HCT116 (cell line): ENCODE results near the gene SLC7A10. TPM values are rescaled to one million over a fixed set of nuclear protein-coding genes. Genes with fewer than 3 reads are reported as not detected.

Source experiments
- ATAC-seq: fragments of 200-7000 bp; cut with Tn5 transposase; 2 replicates; pipeline ENCODE4 v1.9.1; 2020; ENCODE audit warnings: mild to moderate bottlenecking, moderate library complexity
- BruUV-seq: library from RNA; stranded (reverse); fragments of 400-500 nt; replicated peaks from 2 replicates; lab custom pipeline; 2021; lab: Mats Ljungman, UMichigan
- CTCF ChIA-PET: fragments of 300-600 bp; sonication (Branson Sonifier 250); formaldehyde crosslinking; loops from one replicate; lab custom pipeline; 2021; ENCODE audit warnings: antibody characterized with exemption; lab: Charles Lee
- POLR2A ChIA-PET: fragments of 300-600, 350-600 bp; sonication (Branson Sonifier 250); formaldehyde crosslinking; loops from one replicate; lab custom pipeline; 2021; ENCODE audit warnings: antibody characterized with exemption; lab: Charles Lee
- RAD21 ChIA-PET, 2 experiments: fragments of 300-600 bp; sonication (Branson Sonifier 250); formaldehyde crosslinking; loops; one replicate each; lab custom pipeline; 2023; ENCODE audit warnings: low total read pairs in 2 of 2; ENCODE audit not compliant: uncharacterized antibody in 2 of 2, unreplicated experiment in 2 of 2, low non-redundant PET in 1 of 2; lab: Charles Lee
- DNase-seq: peaks from one replicate; pipeline ENCODE4 v3.0.0-alpha.2; 2010; ENCODE audit warnings: low read depth, low spot score
- H2AFZ ChIP-seq: fragments of 200-600 bp; shearing (Covaris generic), sonication (generic); 2 replicates; pipeline ENCODE4 v1.6.1; 2017; ENCODE audit warnings: low read depth, mixed run types, mixed read lengths, antibody characterized with exemption, low read length; ENCODE audit not compliant: poor library complexity, severe bottlenecking
- H3K27ac ChIP-seq: 2 replicates; pipeline ENCODE4 v1.5.1; 2012; ENCODE audit warnings: low read depth, low read length
- H3K27me3 ChIP-seq: fragments of 200-600 bp; sonication (generic); 2 replicates; pipeline ENCODE4 v1.6.1; 2016; ENCODE audit warnings: mixed run types, low read length, mixed read lengths; ENCODE audit not compliant: insufficient read depth
- H3K36me3 ChIP-seq, 2 experiments: fragments of 200-500 bp in 1 of 2; fragments of 200-600 bp in 1 of 2; sonication (Bioruptor generic) in 1 of 2; sonication (generic) in 1 of 2; 2 replicates each; pipeline versions ENCODE4 v1.5.1 to v1.6.1; 2014 to 2016; ENCODE audit warnings: low read length in 2 of 2, inconsistent platforms in 1 of 2, mixed read lengths in 1 of 2, mixed run types in 1 of 2; ENCODE audit not compliant: insufficient read depth in 2 of 2, control insufficient read depth in 1 of 2
- H3K4me1 ChIP-seq, 2 experiments: fragments of 200-600 bp in 1 of 2; sonication (generic) in 1 of 2; 2 replicates each; pipeline versions ENCODE4 v1.5.1 to v1.6.1; 2012 to 2017; ENCODE audit warnings: low read length in 2 of 2, inconsistent platforms in 1 of 2, mild to moderate bottlenecking in 1 of 2, mixed read lengths in 1 of 2, mixed run types in 1 of 2, moderate library complexity in 1 of 2; ENCODE audit not compliant: insufficient read depth in 2 of 2, control insufficient read depth in 1 of 2
- H3K4me2 ChIP-seq: fragments of 200-600 bp; sonication (generic); 2 replicates; pipeline ENCODE4 v1.6.1; 2017; ENCODE audit warnings: mixed run types, low read length, mixed read lengths
- H3K4me3 ChIP-seq, 2 experiments: fragments of 200-600 bp in 1 of 2; sonication (generic) in 1 of 2; replicated peaks in 1 of 2; 2 replicates each; pipeline ENCODE4 v1.5.1; 2011 to 2016; ENCODE audit warnings: low read length in 2 of 2, control low read depth in 1 of 2, low read depth in 1 of 2, mild to moderate bottlenecking in 1 of 2, mixed read lengths in 1 of 2, mixed run types in 1 of 2
- H3K79me2 ChIP-seq: fragments of 200-600 bp; sonication (generic); 2 replicates; pipeline ENCODE4 v1.6.1; 2017; ENCODE audit warnings: mild to moderate bottlenecking, mixed run types, low read length, moderate library complexity, mixed read lengths; ENCODE audit not compliant: insufficient read depth
- H3K9ac ChIP-seq: fragments of 200-600 bp; sonication (generic); 2 replicates; pipeline ENCODE4 v1.6.1; 2016; ENCODE audit warnings: low read length, mixed read lengths
- H3K9me2 ChIP-seq: fragments of 200-600 bp; sonication (generic), shearing (Covaris generic); 2 replicates; pipeline ENCODE4 v1.6.1; 2017; ENCODE audit warnings: mixed run types, mild to moderate bottlenecking, moderate library complexity; ENCODE audit not compliant: insufficient read depth
- H3K9me3 ChIP-seq, 2 experiments: fragments of 200-500 bp in 1 of 2; fragments of 200-600 bp in 1 of 2; sonication (Bioruptor generic) in 1 of 2; sonication (generic) in 1 of 2; 2 replicates each; pipeline ENCODE4 v1.6.1; 2014 to 2017; ENCODE audit warnings: low read length in 2 of 2, mixed read lengths in 2 of 2, inconsistent platforms in 1 of 2, low read depth in 1 of 2, mild to moderate bottlenecking in 1 of 2, mixed run types in 1 of 2, moderate library complexity in 1 of 2; ENCODE audit not compliant: control insufficient read depth in 1 of 2, insufficient read depth in 1 of 2
- H4K20me1 ChIP-seq: fragments of 200-600 bp; sonication (generic), shearing (Covaris generic); 2 replicates; pipeline ENCODE4 v1.6.1; 2017; ENCODE audit warnings: mixed run types, mild to moderate bottlenecking, moderate library complexity; ENCODE audit not compliant: insufficient read depth
- CEBPB ChIP-seq: IDR thresholded peaks from 2 replicates; pipeline ENCODE4 v1.6.1; 2012; ENCODE audit warnings: low read depth
- EGR1 ChIP-seq: IDR thresholded peaks from 2 replicates; pipeline ENCODE4 v1.6.1; 2012; ENCODE audit warnings: low read depth
- EZH2phosphoT487 ChIP-seq: fragments of 200-600 bp; IDR thresholded peaks from 2 replicates; pipeline ENCODE4 v1.6.1; 2018; ENCODE audit warnings: antibody characterized with exemption, borderline replicate concordance
- POLR2A ChIP-seq: IDR thresholded peaks from 2 replicates; pipeline ENCODE4 v1.7.0; 2011; ENCODE audit warnings: borderline replicate concordance; ENCODE audit not compliant: insufficient read depth, insufficient read length; ENCODE audit errors: extremely low read depth
- SIN3A ChIP-seq: IDR thresholded peaks from 2 replicates; pipeline ENCODE4 v1.6.1; 2012; ENCODE audit warnings: low read depth
- TCF7L2 ChIP-seq: IDR thresholded peaks from 2 replicates; pipeline ENCODE4 v1.7.0; 2011; ENCODE audit warnings: borderline replicate concordance, inconsistent platforms; ENCODE audit not compliant: insufficient read depth, insufficient read length; ENCODE audit errors: extremely low read depth
- ZFX ChIP-seq: fragments of 450-650 bp; IDR thresholded peaks from 2 replicates; pipeline ENCODE4 v1.6.1; 2017
- ZNF274 ChIP-seq: fragments of 200-500 bp; sonication (Bioruptor generic); IDR thresholded peaks from 2 replicates; pipeline ENCODE4 v1.6.1; 2014; ENCODE audit warnings: mild to moderate bottlenecking, low read depth, low read length, inconsistent platforms
- intact Hi-C: fragments of 100-400 bp; cut with micrococcal nuclease; formaldehyde crosslinking; loops from 2 replicates; pipeline ENCODE4 v1.10.0; 2022
- total RNA-seq: library from RNA; stranded (reverse); gene quantifications from one replicate; pipeline ENCODE4 v1.2.1, GENCODE V29; 2021; ENCODE audit not compliant: unreplicated experiment
- TF ChIP-seq, protein P1 (sequence below): IDR thresholded peaks from 2 replicates; pipeline ENCODE4 v1.6.1; 2011; ENCODE audit warnings: mild to moderate bottlenecking, low read length, moderate library complexity; ENCODE audit not compliant: insufficient replicate concordance; ENCODE audit errors: extremely low read depth
- TF ChIP-seq, protein P2 (sequence below): IDR thresholded peaks from 2 replicates; pipeline ENCODE4 v1.6.1; 2012
- TF ChIP-seq, protein P3 (sequence below): IDR thresholded peaks from 2 replicates; pipeline ENCODE4 v1.6.1; 2012
- TF ChIP-seq, protein P4 (sequence below), 3 experiments: fragments of 200-600 bp in 1 of 3; sonication (generic) in 1 of 3; IDR thresholded peaks in 2 of 3; conservative IDR thresholded peaks in 1 of 3; 2 replicates each; pipeline ENCODE4 v1.5.1; 2012 to 2017; ENCODE audit warnings: low read depth in 2 of 3, low read length in 2 of 3, antibody characterized with exemption in 1 of 3, borderline replicate concordance in 1 of 3, control low read depth in 1 of 3, mild to moderate bottlenecking in 1 of 3, mixed read lengths in 1 of 3, mixed run types in 1 of 3, moderate library complexity in 1 of 3; ENCODE audit not compliant: insufficient read depth in 1 of 3

Gene SLC7A10
- total RNA-seq, 1 experiment from 2014 or later: 0.25 TPM

DNA sequence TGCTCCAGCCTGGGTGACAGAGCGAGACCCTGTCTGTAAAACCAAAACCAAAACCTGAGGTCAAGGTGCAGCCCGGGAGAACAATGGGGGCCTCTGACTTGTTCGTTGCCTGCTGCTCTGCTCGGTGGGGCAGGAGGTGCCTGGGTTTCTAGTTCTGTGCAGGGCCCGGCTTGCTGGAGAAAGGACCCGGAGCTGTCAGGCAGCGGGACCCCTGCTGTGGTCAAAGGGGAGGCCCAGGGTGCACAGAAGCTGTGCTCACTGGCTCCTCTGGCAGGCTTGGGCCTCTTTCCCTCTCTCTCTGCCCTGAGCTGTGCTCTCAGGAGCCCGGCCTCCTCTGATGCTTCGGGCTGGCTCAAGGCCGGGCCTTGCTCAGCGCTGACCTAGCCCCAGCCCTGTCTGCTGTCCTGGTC, 28.1 kb downstream of the SLC7A10 start:
- Histone ChIP-seq H3K27ac (no peak overlapping the region), H3K79me2 (peaks cover 14% of the 10 kb centered on the region), H3K4me3 (no peak overlapping the region), H2AFZ (no peak overlapping the region), H3K9ac (no peak overlapping the region), H3K4me2 (no peak overlapping the region), H3K27me3 (no peaks in the 10 kb centered on the region), H3K36me3 (peaks cover 0 to 7% of the 10 kb centered on the region in 2 experiments; a peak in 2 of 4 replicates)
- CTCF ChIA-PET: no interaction called here
- BruUV-seq: no TSS peak
- intact Hi-C loops: no loop called here
- no peak for TF ChIP-seq ZNF274
- TF ChIP-seq, protein P1, sequence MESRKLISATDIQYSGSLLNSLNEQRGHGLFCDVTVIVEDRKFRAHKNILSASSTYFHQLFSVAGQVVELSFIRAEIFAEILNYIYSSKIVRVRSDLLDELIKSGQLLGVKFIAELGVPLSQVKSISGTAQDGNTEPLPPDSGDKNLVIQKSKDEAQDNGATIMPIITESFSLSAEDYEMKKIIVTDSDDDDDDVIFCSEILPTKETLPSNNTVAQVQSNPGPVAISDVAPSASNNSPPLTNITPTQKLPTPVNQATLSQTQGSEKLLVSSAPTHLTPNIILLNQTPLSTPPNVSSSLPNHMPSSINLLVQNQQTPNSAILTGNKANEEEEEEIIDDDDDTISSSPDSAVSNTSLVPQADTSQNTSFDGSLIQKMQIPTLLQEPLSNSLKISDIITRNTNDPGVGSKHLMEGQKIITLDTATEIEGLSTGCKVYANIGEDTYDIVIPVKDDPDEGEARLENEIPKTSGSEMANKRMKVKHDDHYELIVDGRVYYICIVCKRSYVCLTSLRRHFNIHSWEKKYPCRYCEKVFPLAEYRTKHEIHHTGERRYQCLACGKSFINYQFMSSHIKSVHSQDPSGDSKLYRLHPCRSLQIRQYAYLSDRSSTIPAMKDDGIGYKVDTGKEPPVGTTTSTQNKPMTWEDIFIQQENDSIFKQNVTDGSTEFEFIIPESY: no peak
- no peak for TF ChIP-seq TCF7L2
- no peak for TF ChIP-seq POLR2A
- TF ChIP-seq EZH2phosphoT487: no peak
- TF ChIP-seq CEBPB: no peak
- TF ChIP-seq, protein P2, sequence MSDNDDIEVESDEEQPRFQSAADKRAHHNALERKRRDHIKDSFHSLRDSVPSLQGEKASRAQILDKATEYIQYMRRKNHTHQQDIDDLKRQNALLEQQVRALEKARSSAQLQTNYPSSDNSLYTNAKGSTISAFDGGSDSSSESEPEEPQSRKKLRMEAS: no peak
- no peak for TF ChIP-seq ZFX
- TF ChIP-seq SIN3A: no peak
- TF ChIP-seq, protein P3, sequence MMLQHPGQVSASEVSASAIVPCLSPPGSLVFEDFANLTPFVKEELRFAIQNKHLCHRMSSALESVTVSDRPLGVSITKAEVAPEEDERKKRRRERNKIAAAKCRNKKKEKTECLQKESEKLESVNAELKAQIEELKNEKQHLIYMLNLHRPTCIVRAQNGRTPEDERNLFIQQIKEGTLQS: no peak
- no peak for TF ChIP-seq EGR1
- TF ChIP-seq, protein P4, sequence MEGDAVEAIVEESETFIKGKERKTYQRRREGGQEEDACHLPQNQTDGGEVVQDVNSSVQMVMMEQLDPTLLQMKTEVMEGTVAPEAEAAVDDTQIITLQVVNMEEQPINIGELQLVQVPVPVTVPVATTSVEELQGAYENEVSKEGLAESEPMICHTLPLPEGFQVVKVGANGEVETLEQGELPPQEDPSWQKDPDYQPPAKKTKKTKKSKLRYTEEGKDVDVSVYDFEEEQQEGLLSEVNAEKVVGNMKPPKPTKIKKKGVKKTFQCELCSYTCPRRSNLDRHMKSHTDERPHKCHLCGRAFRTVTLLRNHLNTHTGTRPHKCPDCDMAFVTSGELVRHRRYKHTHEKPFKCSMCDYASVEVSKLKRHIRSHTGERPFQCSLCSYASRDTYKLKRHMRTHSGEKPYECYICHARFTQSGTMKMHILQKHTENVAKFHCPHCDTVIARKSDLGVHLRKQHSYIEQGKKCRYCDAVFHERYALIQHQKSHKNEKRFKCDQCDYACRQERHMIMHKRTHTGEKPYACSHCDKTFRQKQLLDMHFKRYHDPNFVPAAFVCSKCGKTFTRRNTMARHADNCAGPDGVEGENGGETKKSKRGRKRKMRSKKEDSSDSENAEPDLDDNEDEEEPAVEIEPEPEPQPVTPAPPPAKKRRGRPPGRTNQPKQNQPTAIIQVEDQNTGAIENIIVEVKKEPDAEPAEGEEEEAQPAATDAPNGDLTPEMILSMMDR (IDR thresholded peaks at IDR 0.05 in 2 of 3, conservative IDR thresholded peaks at IDR 0.05 in 1 of 3; ENCODE audit: borderline replicate concordance in 1 of 3, insufficient read depth in 1 of 3, low read depth in 2 of 3, low read length in 2 of 3): no peak
- TF ChIP-seq, all 23 proteins: peak for 0
- ChIA-PET POLR2A (no interaction called here), RAD21 (no interaction called here)
- Histone ChIP-seq H3K4me1 (peaks cover 11 to 18% of the 10 kb centered on the region in 2 experiments), H3K9me2 (no peaks in the 10 kb centered on the region), H4K20me1 (no peaks in the 10 kb centered on the region), H3K9me3 (no peaks in the 10 kb centered on the region)
- DNase-seq (no peak), ATAC-seq (no peak)
